Effector CD8-positive, alpha-beta T cell (primary cell): ENCODE data around the gene STK32B.

ENCODE experiments used
- DNase-seq: peaks from one replicate; lab custom pipeline; 2025; lab: John Stamatoyannopoulos, UW

STK32B gene

DNA sequence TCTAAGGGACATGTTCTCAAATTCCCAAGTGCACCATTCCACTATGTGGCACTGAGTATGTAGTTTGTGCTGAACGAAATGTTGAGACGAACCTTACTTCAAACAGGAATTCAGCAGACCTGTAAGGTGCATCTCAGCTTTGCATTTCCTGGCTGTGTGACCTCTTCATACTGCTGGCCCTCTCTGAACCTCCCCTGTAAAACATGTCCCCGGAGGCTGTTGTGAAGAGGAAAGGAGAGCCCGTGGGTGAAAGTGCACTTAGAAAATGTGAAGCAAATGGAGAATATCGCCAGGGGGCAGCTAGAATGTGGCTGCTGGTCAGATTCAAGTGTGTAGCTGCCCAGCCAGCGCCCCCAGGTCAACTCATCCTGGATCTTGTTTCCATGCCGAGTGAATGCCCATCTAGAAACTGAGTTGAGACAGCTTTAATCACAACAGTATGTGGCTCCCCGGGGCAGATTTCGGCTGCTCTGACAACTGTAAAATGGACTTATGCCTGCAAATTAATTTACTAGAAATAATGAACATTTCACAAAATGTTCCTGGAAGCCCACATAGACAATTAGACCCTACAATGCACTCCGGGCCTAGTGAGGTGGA lies 393.7 kb downstream of the STK32B start:
- DNase-seq, result no peak

GRCh38 chr4:5446595-5447226 lies 395.4 kb downstream of the STK32B start:
- DNase-seq, result no peak

DNA sequence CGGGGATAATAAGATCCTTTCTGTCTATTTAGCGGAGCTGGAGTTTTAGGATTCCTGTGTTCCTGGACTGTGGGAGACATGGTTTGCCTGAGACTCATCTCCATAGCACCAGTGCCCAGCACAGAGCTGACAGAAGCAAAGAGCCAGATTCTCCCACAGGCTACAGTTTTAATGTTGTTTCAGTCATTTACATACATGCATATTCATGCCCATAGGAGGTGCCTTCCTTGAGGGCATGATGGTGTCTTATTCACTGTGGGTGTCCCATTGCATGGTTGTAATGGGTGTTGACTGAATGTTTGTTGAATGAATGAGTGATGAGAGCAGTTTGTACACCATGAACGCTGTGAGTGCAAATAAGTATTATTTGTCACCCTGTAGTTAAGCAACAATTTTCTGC lies 396.5 kb downstream of the STK32B start:
- DNase-seq, result no peak

- no peak for DNase-seq
These were observed 396.9 kb downstream of the STK32B start for GRCh38 chr4:5448221-5448620.

- DNase-seq, result no peak
These were observed 400.0 kb downstream of the STK32B start for GRCh38 chr4:5451243-5451642.

DNA sequence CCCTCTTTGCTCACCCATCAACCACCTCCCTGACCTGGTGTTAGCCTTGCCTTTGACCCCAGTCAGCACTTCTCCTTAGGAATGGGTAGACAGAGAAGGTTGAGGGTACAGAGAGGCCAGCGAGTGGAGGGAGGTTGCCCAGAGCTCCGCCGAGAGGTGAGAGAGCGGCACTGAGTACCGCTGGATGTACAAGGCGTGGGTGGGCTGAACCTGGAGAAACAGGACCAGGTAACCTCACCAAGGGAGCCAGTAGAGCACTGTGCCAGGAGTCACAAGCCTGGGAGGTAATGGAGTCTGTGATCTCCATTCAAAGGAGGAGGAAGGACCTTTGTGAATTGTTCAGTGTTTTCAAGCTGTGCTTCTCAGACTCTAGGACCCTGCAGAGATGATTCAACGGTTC lies 400.9 kb downstream of the STK32B start:
- DNase-seq, result no peak

- DNase-seq, result no peak
These were observed 403.8 kb downstream of the STK32B start for GRCh38 chr4:5455003-5455585.

DNA sequence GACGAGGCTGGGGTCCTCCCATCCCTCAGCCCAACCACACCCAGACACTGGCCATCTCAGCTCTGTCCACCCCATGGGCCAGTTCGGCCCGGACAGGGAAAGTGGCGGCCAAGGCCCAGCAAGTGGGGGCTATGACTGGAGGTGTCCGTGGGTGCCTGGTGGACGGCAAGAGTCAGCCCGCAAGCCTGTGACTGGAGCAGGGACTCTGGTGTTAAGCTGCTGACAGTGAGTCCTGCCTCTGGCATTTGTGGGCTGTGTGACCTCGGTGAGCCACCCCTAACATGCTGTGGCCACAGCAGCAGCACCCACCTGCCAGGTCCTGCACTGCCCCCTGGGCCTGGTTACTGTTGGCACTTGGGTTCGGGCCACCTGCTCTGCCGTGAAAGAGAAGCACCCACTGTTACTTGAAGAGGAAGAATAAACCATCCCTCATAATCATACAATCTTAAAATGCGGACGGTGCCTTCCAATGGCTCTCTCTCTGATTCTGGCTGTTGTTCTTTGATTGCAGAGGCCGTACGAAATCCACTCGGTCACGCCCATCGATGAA lies 405.1 kb downstream of the STK32B start:
- no peak for DNase-seq

GRCh38 chr4:5458676-5459075 lies 407.4 kb downstream of the STK32B start:
- DNase-seq, result no peak

DNA sequence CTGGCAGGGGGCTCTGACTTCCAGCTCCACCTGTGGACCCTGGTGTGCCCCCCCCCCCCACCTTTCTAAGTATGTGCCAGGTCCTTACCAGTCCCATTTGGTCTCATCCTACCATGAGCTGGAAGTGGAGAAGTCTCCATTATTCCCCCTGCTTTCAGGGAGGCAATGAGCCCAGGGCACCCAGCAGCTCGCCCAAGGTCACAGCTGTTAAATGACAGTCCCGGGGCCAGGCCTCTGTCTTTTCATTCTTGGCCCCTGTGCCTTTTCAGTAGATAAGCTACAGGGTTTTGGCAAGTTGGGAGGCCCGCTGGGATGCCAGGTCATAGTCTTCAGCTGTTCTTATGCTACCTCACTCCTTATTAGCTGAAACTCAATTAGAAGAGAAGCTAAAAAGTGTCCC lies 408.0 kb downstream of the STK32B start:
- DNase-seq, result no peak

GRCh38 chr4:5460106-5460801 lies 409.0 kb downstream of the STK32B start:
- no peak for DNase-seq

DNA sequence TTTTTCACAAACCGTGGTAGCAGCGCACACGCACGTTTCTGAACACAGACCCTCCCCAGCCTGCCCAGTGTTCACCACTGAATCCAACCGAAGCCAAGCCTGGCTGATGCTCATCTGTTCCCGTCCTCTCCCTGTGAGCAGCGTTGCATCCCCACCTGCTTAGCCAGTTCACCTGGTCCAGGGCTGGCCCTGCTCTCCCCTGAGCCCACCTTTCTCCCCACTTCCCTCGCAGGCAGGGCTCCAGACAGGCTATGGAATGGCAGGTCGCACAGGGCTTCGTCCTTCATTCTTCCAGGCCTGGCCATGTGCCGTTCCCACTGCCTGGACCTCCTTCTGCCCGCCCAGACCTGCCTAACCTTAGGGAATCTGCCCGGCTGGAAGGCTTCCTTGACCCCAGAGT lies 410.2 kb downstream of the STK32B start:
- no peak for DNase-seq

- DNase-seq, result no peak
These were observed 411.1 kb downstream of the STK32B start for GRCh38 chr4:5462254-5462835.

DNA sequence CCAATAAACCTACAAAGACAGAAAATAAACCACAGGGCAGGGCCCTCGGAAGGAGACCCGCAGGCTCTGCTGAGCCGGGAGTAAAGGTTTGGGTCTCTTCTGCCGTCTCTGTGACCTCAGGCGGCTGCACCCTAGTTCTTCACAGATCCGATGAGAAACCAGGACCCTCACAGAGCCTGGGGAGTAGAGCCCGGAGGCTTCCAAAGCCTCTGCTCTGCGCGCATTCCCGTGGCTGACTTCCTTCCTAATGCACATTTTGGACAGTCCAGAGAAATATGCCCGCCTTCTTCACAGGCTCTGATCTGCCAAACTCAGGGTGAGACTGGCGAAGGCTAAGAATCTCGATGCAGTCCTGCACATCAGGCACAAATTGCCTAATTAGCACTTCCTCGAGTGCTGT lies 411.6 kb downstream of the STK32B start:
- no peak for DNase-seq

DNA sequence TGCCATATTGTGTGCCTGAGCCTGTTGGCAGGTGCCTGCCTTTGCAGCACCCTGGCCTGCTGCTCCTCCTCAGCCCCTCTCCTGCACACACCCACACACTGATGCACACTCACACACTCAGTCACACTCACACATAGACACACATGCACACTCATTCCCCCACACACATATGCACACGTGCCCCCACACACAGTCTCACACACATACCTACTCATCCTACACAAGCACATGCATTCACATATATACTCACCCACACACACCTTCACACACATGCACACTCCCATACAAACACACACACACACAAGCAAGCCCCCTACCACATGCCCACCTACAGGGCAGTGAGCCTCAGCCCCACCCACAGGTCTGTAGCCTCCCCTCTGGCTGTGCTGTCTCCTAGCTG lies 412.1 kb downstream of the STK32B start:
- DNase-seq, result no peak

DNA sequence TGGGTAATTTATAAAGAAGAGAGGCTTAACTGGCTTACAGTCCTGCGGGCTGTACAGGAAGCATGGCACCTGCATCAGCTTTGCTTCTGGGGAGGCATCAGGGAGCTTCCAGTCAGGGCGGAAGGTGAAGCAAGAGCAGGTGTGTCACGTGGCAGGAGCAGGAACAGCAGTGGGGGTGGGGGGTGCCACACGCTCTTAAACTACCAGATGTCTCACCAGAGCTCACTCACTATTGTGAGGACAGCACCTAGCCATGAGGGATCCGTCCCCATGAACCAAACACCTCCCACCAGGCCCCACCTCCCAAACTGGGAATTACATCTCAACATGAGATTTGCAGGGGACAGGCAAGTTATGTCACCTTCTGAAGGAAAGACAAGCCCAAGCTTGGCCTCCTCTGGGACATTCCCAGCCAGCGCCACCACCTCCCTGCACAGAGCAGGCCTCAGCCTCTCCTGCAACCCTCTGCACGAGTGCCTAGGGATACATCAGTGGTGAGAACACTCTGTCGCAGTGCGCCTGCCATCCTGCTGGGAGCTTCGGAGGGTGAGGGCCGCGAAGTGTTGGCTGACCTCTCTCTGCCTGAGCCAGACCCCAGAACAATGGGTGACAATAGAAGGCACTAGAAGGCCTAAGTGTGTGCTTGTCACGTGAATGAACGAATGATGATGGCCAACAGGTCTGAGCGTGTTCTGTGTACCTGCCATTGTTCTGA lies 412.8 kb downstream of the STK32B start:
- no peak for DNase-seq

- DNase-seq, result no peak
These were observed 414.2 kb downstream of the STK32B start for GRCh38 chr4:5465529-5465928.

- no peak for DNase-seq
These were observed 414.7 kb downstream of the STK32B start for GRCh38 chr4:5465956-5466355.

- no peak for DNase-seq
These were observed 415.8 kb downstream of the STK32B start for GRCh38 chr4:5467111-5467510.

DNA sequence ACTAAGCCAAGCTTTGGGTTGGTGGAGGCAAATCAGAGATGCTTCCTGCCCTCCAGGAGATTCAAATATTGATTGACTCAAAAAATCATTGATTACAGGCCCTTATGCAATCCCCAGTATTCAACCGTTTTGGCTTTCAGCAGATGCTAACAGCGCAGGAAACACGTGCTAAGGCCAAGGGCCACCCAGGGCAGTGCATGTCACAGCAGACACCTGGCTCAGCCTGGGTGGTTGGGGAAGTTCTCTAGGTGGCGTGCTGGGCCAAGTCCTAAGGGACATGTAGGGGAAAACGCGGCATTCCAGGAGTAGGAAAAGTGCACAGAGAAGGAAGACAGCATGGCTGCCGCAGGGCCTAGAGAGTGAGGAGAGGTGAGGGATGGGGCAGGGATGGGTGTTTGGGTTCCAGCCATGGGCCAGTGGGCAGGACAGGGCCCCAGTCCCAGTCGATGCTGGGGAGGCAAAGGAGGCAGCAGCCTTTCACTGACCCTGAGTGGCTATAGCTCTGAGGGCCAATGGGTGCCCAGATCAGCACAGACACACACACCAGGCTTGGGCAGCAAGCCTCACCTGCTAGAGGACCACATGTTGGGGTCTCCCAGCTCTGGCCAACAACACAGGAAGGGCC lies 418.0 kb downstream of the STK32B start:
- DNase-seq, result no peak

DNA sequence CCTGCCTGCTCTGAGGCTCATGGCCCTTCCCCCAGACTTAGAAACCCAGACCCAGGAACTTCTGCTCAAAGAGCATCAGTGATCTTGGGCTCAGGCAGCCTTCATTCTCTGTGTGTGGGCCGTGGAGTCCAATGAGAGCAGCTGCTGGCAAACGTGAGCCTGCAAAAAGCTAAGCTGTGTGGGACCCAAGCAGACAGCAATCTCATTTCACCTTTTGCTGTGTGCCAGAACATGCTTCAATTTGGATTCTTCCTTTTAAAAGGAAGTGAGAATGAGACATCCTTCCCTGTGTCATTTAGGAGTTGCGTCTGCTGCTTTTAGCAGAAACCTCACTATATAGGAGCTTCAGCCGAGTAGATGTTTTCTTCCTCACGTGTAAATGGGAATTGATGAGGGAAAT lies 418.6 kb downstream of the STK32B start:
- DNase-seq, result no peak
